Measurements from ENCODE around the gene E2F2.
"Not testable (repeated sequence)": the region's sequence is repeated elsewhere in the genome, so short reads cannot be mapped to it uniquely, and the experiment has no call there.

E2F2 gene

DNA sequence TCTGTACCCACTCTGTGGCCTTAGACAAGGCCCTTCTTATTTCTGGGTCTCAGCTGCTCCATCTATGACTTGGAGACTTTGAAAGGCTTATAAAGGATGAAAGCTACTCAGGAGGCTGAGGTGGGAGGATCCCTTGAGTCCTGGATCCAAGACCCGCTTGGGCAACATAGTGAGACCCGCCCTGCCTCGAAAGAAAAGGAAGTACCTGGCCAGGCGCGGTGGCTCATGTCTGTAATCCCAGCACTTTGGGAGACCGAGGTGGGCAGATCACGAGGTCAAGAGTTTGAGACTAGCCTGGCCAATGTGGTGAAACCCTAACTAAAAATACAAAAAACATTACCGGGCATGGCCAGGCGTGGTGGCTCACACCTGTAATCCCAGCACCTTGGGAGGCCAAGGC lies 14.8 kb upstream of the E2F2 start:
- DNase-seq (ENCODE audit: low read depth) = no peak

DNA sequence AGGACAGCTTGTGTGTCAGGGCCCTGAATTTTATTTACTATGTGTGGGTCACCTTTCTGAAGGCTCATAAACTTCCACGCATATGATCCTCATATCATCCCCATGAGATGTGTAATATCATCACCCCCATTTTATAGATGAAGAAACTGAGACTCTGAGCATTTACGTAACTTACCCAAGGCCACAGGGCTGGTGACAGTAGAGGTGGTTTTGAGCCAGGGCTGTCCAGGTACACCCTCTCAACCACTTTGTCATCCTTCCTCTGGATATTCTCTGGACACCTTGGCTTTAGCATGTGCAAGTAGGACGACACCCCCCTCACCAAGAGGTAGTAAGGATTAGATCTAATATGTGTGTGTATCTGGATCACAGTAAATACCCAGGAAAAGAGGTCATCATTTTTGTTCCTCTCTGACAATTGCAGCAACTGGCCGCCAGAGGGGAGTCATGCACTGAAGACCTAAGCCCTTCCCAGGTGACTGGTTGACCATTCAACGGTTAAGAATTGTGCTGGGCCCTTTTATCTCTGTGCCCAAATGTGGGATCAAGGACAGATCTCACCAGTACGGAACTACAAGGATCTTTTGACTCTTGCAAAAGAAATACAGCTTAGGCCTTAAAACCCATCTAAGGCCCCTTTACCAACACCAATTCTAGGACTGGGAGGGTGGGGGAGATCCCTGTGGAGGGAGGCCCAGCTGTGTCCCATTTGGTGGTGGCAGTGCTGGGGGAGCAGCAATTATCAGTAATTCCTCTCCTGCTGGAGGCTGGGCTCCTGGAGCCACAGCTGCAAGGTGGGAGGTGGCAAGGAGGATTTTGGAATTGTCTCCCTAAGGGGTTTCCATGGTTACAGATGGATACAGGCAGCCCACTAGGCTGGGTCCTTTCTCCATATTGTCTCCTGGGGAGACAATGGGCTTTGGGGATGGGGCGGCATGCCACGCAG lies 13.7 kb upstream of the E2F2 start:
- DNase-seq (ENCODE audit: low read depth) = peak; percentile 66

GRCh38 chr1:23543707-23544443 lies 12.8 kb upstream of the E2F2 start:
- no peak for DNase-seq (ENCODE audit: low read depth)

GRCh38 chr1:23542940-23543339 lies 11.9 kb upstream of the E2F2 start:
- DNase-seq (ENCODE audit: low read depth) = not testable (repeated sequence)

DNA sequence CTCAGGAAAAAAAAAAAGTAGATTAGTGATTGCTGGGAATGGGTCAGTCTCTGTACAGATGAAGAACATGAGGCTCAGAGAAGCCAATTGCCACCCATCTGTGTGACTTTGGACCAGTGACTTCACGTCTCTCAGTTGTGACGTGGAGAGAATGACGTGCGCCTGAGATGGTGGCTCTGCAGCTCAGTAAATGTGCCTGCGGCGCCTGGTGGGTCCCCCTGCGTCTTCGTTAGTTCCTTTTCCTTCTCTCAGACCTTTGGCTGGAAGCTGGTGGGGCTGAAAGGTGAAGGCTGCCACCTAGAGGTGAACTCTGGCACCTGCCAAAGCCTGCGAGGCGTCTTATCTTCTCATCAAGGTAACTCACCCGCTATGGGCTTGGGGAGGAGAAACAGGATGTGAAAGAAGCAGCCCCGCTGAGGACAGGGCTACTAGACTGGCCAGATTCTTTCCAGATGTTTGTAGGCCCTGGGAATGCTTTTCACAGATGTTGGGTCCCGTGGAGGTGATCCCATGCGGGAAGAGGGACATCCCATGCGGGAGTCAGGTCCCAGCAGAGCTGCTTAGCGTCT lies 8.7 kb upstream of the E2F2 start:
- DNase-seq (ENCODE audit: low read depth) = peak; percentile 89

- DNase-seq (ENCODE audit: low read depth) = no peak
Measured at GRCh38 chr1:23537296-23537973, 6.4 kb upstream of the E2F2 start.

DNA sequence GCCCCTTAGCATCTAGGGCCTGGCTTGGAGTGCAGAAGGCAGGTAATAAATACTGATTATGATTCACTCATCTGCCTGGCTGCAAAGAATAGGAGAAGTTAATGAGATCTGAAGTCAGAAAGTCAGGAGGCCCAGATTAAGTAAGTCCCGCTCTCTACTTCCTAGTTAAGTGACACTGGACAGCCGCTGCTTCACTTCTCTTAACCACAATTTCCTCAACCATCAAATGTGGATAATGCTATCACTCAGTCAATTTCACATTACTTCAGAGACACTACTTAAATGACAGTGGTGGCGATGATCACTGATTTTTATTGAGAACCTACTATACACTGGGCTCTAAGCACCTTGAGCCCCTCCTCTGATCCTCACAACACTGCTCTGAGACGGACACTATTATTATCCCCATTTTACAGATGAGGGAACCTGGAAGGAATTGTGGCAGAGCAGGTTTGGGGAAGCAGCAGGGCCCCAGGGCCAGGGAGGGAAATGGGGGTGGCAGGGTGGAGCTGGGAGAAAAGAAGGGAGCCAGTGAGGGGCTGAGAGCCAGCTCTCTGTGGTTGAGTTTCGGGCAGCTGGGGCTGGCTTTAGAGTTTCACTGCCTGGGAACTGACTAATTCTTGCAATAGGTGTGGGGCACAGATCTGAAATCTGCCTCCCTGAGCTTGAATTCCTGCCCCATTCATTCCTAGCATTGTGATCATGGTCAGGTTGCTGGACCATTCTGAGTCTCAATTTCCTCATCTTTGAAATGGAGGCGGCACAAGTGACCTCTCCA lies 2.4 kb upstream of the E2F2 start:
- DNase-seq (ENCODE audit: low read depth) = no peak

- DNase-seq (ENCODE audit: low read depth) = no peak
Measured at GRCh38 chr1:23531562-23532094, 595 bp upstream of the E2F2 start.

GRCh38 chr1:23530087-23530746 lies 816 bp downstream of the E2F2 start:
- no peak for DNase-seq (ENCODE audit: low read depth)

DNA sequence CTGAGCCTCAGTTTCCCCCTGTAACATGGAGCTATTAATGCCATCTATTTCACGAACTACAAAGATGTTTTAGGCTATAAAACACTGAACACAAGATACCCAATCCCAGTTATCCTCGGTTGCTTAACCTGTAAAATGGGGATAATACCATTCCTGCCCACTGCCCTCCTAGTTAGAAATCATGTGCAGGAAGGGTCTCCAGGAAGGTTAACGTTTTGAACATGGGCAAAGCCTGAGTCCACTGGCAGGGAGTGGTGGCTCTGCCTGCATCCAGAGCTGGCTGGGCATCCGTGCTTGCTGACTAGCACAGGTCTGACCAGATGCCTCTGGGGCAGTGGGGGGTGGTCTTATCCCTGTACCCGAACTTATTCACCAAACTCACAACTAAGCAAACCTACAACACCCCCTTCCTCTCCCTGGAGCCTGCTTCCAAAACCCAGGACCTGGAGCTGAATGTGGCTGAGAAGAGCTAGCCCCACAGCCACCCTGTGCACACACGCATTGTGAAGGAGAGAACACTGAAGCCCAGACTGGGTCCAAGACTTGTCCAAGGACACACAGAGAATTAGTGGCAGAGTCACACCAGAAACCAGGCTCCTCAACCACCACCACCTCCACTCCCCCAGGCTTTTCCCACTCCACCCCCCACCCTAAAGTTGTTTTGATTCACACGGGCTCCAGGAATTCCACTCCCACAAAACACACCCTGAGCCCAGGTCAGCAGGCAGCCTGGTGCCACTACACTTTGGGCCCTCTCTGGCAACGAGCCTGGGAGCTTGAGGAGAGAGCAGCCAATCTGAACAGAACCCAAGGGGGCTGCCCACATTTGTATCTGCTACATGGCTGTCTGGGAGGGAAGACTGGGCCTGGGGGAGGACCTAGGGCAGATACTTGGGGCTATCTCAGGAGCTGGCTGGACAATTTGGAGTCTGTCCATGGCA lies 1.6 kb downstream of the E2F2 start:
- DNase-seq (ENCODE audit: low read depth) = no peak

- DNase-seq (ENCODE audit: low read depth) = peak; percentile 73
Measured at GRCh38 chr1:23528250-23528978, 2.6 kb downstream of the E2F2 start.

DNA sequence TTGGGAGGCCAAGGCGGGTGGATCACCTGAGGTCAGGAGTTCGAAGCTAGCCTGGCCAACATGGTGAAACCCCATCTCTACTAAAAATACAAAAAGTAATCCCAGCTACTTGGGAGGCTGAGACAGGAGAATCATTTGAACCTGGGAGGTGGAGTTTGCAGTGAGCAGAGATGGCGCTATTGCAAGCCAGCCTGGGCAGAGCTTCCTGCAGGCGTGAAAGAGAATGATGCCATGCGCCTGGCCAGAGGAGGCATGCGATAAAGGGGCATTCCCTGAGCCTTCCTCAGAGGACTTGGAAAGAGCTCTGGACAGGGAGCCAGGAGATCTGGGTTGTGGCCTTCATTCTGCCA lies 3.2 kb downstream of the E2F2 start:
- no peak for DNase-seq (ENCODE audit: low read depth)

- DNase-seq (ENCODE audit: low read depth) = no peak
Measured at GRCh38 chr1:23527366-23527765, 3.7 kb downstream of the E2F2 start.

GRCh38 chr1:23526329-23527041 lies 4.5 kb downstream of the E2F2 start:
- DNase-seq (ENCODE audit: low read depth) = no peak

DNA sequence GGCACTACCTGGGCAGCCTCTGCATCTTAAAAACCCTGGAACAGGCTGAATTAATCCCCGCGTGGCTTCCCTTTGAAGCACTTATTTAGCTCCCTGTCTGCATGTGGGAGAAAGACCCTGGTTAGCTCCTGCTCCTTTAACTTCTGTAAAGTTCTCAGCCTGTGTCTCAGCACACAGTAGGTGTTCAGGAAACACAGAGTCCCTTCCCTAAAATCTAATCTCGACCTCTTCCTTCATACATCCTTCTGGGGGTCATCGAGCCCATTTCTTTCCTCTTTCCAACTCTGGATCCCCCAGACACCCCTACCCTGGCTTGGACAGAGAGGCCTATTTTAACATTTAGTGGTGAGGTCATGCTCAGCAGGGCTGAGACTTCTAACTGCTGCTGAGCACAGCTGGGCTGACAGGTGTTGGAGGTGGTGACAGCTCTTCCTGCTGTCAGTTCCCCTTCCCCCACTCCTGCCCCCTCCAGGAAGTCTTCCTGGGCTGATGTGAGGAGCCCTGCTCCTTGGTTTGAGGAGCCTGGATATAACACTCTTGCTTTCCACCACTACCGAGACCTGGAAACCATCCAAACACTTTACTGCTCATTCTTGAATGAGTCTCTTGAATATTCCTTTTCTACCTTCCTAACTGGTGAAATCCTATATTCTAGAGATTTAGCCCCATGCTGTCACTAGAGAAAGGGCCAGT lies 5.3 kb downstream of the E2F2 start:
- no peak for DNase-seq (ENCODE audit: low read depth)

GRCh38 chr1:23524716-23525401 lies 6.2 kb downstream of the E2F2 start:
- no peak for DNase-seq (ENCODE audit: low read depth)

DNA sequence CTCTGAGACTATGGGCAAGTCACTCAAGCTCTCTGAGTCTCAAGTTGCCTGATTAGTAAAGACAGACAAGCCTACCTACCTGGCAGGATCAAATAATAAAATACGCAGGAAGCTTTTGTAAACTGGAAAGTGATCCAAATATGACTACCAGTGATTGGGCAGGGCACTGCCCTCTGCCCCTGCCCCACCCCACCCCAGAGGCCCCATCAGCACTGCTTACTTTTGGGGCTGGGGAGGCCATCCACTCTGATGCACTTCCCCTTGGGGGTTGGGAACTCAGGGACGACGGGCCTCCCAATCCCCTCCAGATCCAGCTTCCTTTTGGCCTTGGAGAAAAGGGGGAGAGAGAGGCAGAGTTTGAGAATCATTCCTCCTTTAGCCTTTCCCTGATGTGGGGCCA lies 6.9 kb downstream of the E2F2 start:
- no peak for DNase-seq (ENCODE audit: low read depth)

Data from activated T-cell treated with anti-CD3 and anti-CD28 coated beads for 24 hours (primary cell).